GM19452 (cell line): ENCODE results near the gene ACKR2.

Source experiments
- ATAC-seq: cut with Tn5 transposase; IDR thresholded peaks from one replicate; pipeline ENCODE4 v1.9.1; 2021; ENCODE audit not compliant: unreplicated experiment

The ACKR2 gene

DNA sequence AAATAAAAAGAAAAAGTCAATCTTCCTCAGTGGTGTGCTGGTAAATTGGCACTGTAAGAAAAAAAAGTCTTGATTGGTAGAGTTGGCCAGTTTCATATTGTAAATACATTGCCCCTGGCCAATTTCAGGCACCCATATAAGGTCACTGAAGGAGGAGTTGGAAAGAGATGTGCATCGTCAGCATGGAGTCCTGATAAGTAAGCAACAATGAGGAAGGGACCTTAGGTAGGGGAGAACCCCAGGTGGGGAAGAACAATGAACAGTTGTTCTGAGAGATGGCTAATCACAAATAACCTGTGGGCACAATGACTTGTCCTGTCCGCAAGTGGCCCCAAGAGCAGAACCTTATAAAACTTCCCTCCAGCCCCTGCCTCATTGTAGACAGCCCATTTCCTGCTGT lies 75.1 kb downstream of the ACKR2 start:
- no peak for ATAC-seq

DNA sequence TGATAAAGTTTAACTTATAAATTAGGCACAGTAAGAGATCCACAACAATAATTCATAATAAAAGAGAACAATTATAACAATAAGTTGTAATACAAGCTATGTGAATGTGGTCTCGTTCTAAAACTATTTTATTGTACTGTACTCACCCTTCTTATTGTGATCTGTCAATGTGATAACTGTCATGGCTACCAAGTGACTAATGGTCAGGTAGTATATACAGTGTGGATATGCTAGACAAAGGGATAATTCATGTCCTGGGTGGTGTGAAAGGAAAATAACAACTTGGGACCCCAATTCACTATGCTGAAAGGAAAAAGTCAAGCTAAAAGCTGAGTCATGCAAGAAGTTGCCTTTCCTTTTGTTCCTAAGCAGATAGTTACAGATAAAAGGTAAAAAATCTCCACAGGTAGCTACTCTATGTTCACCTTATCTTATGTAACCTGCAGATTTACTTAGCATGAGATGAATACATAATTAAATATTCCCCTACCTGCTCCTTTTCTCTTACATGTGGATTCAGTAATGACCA lies 77.1 kb downstream of the ACKR2 start:
- no peak for ATAC-seq

DNA sequence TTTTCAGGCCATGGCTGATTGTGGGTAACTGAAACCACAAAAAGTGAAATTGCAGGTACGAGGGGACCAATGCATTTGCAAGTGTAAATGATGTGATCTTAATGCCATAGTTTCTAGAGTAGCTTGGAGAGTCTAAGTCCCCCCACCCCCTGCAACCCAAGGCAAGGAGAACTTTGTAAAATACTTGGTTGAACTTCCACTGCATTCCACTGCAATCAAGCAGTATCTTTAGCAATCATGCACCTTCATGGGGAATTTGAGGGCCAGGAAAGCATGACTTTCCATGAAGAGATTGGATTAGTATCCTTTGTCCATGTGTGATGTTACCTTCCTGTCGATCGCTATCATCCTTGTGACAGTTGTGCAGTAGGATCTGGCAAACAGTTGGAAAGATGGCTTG lies 77.8 kb downstream of the ACKR2 start:
- no peak for ATAC-seq

DNA sequence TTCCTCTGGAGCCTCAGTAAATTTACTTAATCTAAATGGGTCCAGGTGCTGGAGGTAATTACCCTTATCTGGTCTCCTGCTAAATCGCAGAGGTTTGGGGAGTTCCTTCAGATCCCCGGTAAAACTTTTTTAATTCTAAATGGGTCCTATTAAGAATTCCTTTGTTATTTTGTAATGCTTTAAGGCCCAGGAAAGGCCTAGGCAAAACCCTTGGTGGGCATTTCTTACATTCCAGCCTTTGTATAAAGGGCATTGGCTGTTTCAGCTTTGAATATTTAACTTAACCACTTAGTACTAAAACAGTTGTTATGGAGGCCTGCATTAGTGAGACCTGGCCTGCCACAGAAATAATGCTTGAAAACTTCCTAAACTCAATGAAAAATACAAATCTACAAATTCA lies 81.8 kb downstream of the ACKR2 start:
- no peak for ATAC-seq

DNA sequence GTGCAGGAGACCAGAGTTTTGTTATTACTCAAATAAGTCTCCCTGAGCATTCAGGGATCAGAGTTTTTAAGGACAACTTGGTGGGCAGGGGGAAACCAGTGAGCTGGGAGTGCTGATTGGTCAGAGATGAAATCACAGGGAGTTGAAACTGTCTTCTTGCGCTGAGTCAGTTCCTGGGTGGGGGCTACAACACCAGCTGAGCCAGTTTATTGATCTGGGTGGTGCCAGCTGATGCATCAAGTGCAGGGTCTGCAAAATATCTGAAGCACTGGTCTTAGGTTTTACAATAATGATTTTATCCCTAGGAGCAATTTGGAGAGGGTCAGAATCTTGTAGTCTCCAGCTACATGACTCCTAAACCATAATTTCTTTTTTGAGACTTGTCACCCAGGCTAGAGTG lies 82.9 kb downstream of the ACKR2 start:
- no peak for ATAC-seq

DNA sequence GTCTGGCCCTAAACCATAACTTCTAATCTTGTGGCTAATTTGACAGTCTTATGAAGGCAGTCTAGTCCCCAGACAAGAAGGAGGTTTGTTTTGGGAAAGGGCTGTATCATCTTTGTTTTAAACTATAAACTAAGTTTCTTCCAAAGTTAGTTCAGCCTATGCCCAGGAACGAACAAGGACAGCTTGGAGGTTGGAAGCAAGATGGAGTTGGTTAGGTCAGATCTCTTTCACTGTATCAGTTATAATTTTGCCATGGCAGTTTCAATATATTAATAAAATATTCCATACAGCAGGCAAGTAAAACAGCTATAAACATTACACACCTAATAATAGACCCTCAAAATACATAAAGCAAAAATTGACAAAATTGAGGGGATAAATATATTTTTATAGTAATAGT lies 83.6 kb downstream of the ACKR2 start:
- no peak for ATAC-seq

DNA sequence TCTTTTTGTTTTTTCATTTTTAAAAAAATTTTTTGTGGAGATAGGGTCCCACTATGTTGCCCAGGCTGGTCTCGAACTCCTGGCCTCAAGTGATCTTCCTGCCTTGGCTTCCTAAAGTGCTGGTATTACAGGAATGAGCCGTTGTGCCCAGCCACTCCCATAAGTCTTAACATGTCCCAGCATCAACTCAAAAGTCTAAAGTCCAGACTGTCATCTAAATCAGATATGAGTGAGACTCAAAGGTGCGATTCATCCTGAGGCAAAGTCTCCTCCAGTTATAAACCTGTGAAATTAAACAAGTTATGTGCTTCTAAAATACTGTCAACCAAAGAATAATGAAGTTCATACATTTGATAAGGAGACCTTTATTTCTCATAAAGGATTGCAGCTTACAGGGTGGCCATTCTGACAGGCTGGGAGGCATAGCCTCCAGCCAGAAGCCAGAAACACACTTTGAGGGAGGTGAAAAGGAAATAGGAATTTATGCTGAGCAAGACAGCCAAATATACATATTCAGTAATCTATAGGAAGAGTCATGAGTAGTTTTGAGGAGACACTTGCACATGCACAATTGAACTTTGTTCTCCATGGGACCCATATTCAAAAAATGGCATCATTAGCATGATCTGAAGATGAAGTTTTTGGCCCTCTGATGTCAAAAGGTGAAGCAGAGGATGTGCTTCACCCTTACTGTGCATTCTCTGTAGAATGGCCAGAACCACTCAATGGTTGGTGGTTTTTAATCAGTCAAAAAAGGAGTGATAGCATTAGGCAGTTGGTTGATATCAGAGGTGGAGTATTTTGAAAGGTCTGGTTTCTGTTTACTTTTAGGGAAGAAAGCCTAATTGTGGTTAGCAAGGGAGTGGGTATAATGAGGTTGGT lies 85.7 kb downstream of the ACKR2 start:
- ATAC-seq: no peak

DNA sequence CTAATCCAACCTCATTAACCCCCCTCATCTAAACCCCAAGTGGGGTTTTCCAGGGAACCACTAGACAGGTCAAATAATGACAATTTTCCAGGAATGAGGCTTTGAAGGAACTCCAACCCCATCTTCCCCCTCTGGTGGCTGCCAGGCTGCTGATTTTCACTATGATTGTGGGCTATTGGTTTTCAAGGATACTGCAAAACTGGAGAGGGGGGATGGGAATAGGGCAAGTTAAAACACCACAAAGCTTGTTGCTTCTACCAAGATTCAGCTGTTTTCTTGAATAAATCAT lies 86.3 kb downstream of the ACKR2 start:
- no peak for ATAC-seq

DNA sequence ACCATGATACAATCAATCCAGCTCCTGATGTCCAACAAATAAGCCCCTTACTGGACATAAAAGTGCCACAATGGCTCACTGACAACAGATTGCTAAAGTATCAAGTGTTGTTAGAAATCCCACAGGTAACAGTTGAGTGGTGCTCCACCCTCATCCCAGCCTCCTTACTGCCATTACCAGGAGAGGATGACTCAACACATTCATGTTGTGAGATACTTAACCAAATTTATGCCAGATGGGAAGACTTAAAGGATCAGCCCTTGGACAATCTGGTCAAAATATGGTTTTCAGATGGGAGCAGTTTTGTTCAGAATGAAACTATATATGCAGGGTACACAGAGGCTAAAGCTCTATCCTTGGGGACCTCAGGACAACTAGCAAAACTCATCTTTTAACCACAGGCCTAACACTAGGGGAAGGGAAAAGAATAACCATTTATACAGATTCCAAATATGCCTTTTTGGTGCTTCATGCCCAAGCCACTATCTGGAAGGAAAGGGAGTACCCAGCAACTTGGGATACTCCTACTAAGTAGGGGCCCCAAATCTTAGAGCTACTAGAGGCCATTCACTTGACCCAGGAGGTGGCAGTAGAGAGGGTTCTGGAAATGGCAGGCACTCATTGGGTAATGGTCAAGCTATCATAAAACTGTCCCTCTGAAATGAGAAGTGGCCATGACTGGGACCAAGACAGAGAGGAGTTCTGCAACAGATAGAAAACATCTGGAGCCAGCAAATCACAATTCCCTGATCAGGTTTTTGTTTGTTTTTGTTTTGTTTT lies 89.8 kb downstream of the ACKR2 start:
- no peak for ATAC-seq

DNA sequence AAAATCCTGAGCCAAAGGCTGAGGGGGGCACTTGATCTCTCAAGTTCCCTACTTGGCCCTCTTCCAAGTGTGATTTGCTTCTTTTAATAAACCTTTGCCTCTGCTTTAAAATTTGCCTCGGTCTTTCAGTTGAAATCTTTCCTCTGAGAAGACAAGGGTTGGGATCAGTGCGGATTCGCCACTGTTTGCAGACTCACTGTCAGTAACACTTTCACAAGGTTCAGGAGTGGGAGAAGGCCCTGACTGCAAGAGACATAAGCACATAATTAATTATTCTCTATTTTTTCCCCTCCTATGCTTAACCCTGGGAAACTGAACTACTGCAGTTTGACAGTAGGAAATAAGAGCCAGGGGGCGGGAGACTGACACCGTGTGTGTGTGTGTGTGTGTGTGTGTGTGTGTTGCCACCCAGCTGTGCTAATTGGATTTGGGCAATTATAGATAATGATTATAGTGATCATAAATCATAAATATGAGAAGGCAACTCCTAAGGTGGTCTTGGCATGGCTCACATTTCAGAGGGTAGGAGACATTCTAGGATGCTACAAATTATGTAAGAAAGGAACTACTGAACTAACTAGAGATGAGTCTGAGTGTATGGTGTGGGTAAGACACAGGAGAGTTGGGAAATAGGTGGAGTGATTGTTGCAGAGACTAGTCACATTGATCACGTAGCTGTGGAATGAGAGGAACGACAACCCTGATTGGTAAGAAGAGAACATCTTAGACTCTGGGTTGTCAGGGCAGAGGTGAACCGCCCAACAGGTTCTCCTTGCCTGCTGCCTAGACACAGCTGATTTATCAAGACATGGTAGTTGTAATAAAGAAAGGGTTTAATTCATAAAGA lies 91.2 kb downstream of the ACKR2 start:
- no peak for ATAC-seq

DNA sequence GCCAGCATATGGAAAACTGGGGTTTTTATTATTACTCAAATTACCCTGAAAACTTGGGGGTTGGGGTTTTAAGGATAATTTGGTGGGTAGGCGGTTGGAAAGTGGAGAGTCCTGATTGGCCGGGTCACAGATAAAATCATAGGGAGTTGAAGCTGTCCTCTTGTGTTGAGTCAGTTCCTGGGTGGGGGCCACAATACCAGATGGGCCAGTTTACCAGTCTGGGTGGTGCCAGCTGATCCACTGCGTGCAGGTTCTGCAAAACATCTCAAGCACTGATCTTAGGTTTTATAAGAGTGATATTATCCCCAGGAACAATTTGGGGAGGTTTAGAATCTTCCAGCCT lies 91.8 kb downstream of the ACKR2 start:
- ATAC-seq: no peak

DNA sequence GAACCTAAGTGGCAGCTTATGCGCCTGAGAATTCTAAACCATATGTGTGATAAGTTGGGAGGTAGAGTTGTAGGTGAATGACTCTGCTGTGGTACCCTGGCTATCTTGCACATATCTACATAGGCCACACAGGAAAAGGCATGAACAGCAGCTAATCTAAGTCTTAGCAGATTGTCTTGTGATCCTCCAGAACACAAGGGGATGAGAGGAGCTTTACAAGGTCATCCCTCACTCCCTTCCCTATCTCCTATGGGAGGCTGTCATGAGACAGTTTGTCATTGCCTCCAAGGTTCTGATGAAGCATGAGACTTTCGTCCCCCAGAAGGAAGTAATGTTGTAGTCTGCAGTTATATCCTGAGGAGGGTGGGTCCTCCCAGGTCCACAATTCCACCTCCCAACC lies 93.0 kb downstream of the ACKR2 start:
- no peak for ATAC-seq

DNA sequence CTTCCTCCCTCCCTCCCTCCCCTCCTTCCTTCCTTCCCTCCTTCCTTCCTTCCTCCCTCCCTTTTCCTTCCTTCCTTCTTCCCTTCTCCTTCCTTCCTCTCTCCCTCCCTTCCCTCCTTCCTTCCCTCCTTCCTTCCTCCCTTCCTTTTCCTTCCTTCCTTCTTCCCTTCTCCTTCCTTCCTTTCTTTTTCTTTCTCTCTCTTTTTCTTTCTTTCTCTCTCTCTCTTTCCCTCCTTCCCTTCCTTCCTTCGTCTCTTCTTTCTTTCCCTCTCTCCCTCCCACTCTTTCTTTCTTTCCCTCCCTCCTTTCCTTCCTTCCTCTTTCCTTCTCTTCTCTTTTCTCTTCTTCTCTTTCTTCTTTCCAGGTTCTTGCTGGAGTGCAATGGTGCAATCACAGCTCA lies 94.8 kb downstream of the ACKR2 start:
- ATAC-seq: no peak

DNA sequence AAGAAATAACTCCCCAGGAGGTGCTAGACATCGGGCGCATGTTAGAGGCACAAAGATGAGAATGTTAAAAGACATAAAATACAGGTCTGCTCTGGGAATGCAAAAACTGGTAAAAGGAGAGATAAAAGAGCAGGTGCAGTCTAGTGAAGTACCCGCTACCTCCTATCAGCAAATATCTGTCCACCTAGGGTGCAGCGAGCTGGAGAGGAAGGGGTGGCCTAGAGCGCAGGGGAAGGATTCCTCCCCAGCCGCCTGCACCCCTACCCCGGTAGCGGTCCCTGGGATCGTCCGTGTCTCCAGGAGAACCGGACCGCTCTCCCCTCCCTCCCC lies 96.5 kb downstream of the ACKR2 start:
- no peak for ATAC-seq

DNA sequence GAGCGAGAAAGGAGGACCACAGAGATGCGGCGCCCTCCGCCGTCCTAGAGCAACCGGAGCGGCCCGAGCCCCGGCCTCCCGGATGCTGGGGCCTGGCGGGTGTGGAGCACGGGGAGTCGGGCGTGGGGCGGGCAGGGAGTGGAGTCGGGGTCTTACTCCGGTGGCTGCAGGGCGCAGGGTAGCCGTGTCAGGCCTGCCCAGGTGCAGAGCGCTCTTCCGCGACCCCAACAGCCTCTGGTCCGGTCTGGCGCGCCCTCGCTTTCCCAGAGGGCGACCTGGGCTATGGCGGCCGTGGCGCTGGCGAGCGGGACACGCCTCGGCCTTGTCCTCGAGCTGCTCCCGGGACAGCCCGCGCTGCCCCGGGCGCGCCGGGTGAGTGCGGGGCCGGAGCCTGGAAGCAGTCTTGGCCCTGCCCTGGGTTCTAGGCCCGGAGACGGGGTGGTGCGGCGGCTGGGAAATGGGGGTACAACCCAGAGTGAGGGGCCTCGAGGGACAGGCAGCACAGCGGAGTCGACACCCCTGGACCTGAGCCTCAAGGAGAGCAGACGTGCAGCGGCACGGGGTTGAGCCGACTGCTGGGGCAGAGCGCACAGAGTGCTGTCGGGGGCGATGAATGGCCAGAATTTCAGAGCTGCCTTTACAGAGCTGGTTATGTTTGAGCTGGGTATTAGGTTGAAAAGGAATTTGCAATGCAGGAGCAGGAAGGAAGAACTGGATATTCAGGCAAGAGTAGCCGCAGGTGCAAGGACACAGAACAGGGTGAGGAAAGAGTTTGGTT lies 97.0 kb downstream of the ACKR2 start, which contains the start of gene ZNF662:
ZNF662 (plus strand) TSS at position 73 of the 778 bp plus-strand sequence. CDS start 1,973 bp downstream, outside the sequence.
- no peak for ATAC-seq

DNA sequence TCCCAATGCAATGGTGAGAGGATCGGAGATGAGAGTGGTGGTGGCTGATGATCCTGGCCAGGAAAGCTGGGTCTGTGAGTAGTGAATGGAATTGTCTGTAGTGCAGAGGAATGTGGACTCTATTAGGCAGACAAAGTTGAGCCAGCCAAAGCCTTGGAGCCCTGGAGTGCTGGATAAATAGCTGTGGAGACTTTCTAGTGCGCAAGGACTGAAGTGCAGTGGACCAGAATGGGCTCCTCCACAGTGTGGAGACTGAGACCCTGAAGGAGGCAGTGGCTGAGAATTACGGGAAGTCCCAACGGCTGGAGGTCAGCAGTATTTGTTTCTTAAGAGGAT lies 97.6 kb downstream of the ACKR2 start:
- no peak for ATAC-seq

DNA sequence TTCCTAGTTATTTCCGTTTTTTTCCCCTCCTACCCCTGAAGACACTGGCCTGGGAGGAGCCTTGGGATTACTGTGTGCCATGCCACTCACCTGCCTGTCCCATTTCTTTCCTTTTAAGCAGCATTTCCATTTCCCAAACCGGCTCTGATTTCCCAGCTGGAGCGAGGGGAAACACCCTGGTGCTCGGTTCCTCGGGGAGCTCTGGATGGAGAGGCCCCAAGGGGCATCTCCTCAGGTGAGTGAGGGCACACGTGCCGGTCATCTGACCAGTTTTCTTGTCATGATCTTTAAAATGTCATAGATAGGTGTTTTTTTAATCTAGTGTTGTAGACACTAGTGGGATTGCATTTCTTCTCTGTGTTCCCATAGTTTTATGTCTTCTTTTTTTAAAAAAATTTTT lies 99.4 kb downstream of the ACKR2 start:
- no peak for ATAC-seq

DNA sequence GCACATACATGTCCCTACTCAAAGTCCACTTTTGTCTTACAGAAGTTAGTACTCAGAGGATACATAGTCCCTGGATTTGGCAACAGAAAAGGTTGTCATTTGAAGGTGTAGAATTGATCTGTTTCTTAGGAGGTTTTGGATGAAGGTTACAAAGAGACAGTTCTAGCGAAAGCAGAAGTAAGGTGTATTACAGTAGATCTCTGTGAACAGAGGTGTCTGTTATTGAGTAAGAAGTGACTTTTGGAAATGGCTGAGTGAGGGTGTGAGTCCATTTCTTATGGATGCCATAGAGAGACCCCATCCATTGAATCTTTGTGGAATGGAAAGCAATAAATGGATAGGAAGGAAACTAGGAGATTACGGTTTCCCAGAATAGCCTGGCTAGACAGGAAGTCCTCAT lies 102.3 kb downstream of the ACKR2 start:
- no peak for ATAC-seq

DNA sequence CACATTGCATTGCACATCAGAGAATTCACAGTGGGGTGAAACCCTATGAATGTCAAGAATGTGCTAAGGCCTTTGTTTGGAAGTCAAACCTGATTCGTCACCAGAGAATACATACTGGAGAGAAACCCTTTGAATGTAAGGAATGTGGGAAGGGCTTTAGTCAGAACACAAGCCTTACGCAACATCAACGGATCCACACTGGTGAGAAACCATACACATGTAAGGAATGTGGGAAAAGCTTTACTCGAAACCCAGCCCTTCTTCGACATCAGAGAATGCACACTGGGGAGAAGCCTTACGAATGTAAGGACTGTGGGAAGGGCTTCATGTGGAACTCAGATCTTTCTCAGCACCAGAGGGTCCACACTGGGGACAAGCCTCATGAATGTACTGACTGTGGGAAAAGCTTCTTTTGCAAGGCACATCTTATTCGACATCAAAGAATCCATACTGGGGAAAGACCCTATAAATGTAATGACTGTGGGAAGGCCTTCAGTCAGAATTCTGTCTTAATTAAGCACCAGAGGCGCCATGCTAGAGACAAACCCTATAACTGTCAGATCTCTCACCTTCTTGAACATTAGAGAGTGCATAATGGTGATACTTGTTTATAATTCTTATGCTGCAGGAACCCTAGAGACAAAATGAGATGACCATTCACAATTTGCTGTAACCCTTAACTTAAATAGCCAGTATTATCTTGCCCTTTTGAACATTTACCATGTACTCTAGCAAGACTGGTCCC lies 105.7 kb downstream of the ACKR2 start:
- ATAC-seq: no peak
